ENCODE measurements around the gene LCN15. TPM values are rescaled to one million over a fixed set of nuclear protein-coding genes. Genes with fewer than 3 reads are reported as not detected.

The LCN15 gene
- total and polyA plus RNA-seq, 2 of the 13 experiments (the other 11 are each of a cell fraction or from before 2014, with no cell fraction given) = 1.3 to 53.7 TPM

- no peak for TF ChIP-seq ZNF780A (CRISPR knock-in tag; IDR thresholded peaks at IDR 0.05)
- TF ChIP-seq GTF2F1 (IDR thresholded peaks at IDR 0.05; ENCODE audit: low read length) = peak; percentile 80; the same call in 1 of the 2 replicates
- TF ChIP-seq PTBP1 (IDR thresholded peaks at IDR 0.05; ENCODE audit: low read depth, low read length, poor library complexity, severe bottlenecking) = no peak
- TF ChIP-seq ZNF24 (IDR thresholded peaks at IDR 0.05) = peak; percentile 64; the same call in 1 of the 2 replicates
- TF ChIP-seq SRSF9 (IDR thresholded peaks at IDR 0.05; ENCODE audit: borderline replicate concordance, insufficient read depth, low read depth, low read length, poor library complexity, severe bottlenecking) = no peak
- no peak; the same call in 1 of the 2 replicates for TF ChIP-seq ZNF367 (CRISPR knock-in tag; IDR thresholded peaks at IDR 0.05; ENCODE audit: borderline replicate concordance)
- peak; percentile 91 for TF ChIP-seq MXD1 (CRISPR knock-in tag; IDR thresholded peaks at IDR 0.05)
- peak; percentile 93 for TF ChIP-seq E2F2 (CRISPR knock-in tag; IDR thresholded peaks at IDR 0.05; ENCODE audit: borderline replicate concordance)
- peak; percentile 92; the same call in 1 of the 2 replicates for TF ChIP-seq THAP8 (CRISPR knock-in tag; IDR thresholded peaks at IDR 0.05; ENCODE audit: borderline replicate concordance)
- peak; percentile 62; the same call in 1 of the 2 replicates for TF ChIP-seq ZNF709 (CRISPR knock-in tag; IDR thresholded peaks at IDR 0.05)
- TF ChIP-seq MYPOP (CRISPR knock-in tag; IDR thresholded peaks at IDR 0.05) = peak; percentile 79; the same call in 1 of the 2 replicates
- TF ChIP-seq PREB (CRISPR knock-in tag; IDR thresholded peaks at IDR 0.05) = no peak
- no peak for TF ChIP-seq WIZ (CRISPR knock-in tag; IDR thresholded peaks at IDR 0.05)
- peak; percentile 91 for TF ChIP-seq GATAD1 (CRISPR knock-in tag; IDR thresholded peaks at IDR 0.05)
- peak; percentile 77 for TF ChIP-seq RAD21 (CRISPR knock-in tag; IDR thresholded peaks at IDR 0.05)
- peak; percentile 32 for TF ChIP-seq TAF15 (IDR thresholded peaks at IDR 0.05; ENCODE audit: low read depth, low read length, poor library complexity, severe bottlenecking)
- TF ChIP-seq PRDM15 (CRISPR knock-in tag; IDR thresholded peaks at IDR 0.05) = no peak
- no peak for TF ChIP-seq ZBTB21 (CRISPR knock-in tag; IDR thresholded peaks at IDR 0.05)
- TF ChIP-seq SMYD3 (CRISPR knock-in tag; IDR thresholded peaks at IDR 0.05) = no peak
- TF ChIP-seq PLSCR1 (CRISPR knock-in tag; IDR thresholded peaks at IDR 0.05; ENCODE audit: borderline replicate concordance) = no peak
- TF ChIP-seq ZNF451 (CRISPR knock-in tag; IDR thresholded peaks at IDR 0.05) = no peak; the same call in none of the 2 replicates
These were observed 36.2 kb downstream of the LCN15 start (continued) for GRCh38 chr9:136728080-136728547.
